Stimulated activated CD4-positive, alpha-beta T cell treated with anti-CD3 and anti-CD28 coated beads, Interleukin-4, amount 100 ng/mL, for 1 hour (primary cell): ENCODE results near the gene PATL1.

Experiments
- DNase-seq: peaks from one replicate; pipeline ENCODE4 v3.0.0-alpha.2; 2020

Gene PATL1

DNA sequence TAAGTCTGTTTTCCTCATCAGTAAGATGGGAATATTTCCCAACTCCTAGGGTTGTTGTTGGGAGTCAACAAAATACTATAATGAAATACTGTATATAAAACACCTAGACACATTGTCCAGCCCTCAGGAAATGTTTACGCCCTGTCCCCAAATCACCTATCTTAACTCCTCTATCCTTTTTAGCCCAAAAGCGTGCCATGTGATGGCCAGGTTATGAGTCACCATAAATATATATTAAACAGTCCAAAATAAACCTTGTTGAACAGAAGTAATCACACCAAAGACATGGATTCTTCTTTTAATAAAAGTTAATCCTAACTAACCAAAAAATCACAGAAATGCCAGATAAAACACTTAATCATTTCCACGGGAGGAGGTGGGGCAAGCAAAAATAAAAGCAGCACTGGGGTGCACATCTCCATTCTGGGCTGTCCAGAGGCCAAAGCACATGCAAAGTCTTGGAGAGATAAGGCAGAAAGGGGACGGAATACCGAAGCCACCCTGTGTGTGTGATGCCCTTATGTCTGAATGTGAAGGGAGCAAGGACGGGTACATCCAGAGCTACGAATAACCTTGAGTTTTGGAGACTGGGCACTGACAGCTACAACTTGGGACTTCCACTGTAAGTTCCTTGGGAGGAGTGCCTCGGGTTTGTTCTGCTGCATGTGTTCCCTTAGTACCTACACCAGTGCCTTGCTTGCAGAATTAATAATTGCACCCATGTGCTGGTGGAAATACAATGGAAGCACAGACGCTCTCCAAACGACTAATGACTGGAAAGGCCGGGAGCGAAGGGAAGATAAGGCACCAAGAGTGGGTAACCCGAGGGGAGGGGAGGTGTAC is 54.3 kb downstream of the PATL1 start:
- DNase-seq: no peak

DNA sequence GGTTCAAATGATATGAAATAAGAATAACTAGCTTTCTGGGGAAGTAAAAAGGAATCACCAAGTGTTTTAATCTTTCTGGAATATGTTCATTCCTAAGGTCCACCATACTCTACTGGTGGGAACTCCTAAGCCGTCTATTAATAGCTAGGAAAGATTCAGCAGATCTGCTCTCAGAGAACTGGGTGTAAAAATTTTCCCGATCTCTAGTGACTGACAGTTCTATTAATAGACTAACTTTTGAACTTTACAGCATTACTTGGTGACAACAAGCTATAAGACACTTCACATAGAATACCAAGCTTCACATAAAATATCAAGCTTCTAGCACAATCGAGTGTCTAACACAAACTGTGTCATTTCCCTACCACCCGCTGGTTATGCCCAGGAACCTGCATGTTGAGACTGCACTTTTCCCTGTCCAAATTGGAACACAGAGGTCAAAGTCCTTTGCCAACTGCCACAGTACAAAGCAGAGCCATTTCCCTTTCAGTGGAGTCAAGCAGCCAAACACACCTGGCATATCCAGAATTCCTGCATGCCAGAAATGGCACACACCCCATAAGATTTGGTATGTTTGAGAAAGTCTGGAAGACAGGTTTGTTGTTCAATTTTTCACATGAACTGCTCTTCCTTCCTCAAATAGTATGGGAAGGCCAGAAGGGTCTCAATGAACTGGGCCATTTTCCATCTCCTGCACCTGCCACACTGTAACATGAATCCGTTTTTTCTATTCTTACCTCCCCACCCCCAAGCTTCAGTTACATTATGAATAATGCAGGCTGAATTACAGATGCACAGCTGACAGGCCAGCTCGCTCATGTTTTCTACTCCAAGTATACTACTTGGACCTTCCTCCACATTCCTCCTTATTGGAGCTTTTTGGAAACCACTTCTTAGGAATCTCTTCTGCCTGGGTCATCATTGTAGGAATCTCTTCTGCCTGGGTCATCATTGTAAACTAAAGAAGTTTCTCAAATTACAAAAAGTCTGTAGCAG is 57.0 kb downstream of the PATL1 start:
- DNase-seq: no peak

DNA sequence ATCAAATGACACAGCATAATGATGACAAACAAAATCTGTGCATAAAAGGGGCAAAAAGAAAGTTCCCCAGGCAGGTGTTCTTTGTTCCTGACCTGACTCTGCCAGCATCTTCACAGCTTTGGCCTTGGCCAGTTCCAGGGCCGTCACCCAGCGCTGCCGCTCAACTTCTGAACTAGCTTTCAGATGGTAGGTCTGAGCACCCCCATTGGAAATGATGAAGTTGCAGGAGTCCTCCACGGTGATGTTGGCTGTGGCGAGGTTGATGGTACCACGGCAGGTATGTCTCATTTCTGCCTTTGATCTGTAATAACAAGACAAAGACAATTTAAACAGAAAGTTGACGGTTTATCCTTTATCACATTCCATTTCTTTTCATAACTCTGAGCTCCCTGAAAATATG is 58.5 kb downstream of the PATL1 start:
- no peak for DNase-seq

DNA sequence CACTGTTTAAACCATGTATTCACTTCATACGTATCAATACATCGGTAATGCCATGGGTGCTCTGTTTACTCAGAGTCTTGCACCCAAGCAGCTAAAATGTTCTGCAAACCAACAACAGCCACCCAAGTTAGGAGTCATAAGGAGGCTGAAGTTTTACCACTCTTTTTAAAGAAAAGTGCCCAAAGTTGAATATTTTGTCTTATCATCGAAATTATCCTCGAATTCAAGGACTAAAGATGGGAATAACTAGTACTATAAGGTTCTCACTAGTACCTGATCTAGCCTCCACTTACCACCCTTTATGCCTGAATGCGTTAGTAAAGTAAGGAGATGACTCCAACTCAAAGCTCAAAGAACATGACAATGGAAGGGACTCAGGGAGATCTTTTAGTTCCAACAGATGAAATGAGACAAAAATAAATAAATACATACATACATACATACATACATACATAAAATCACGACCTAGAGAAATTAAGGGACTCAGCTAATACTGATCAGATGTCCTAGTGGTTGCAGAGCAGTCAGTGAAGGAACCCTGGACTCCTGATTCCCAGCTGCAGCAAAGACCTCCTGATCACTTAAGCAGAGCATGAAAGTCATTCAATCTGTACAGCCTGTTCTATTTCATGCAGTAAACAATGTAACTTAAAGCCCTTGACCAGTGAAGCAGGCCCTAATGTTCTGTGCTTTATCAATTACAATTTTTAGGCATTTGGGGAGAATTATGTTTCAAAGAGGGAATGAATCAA is 61.0 kb downstream of the PATL1 start:
- no peak for DNase-seq

DNA sequence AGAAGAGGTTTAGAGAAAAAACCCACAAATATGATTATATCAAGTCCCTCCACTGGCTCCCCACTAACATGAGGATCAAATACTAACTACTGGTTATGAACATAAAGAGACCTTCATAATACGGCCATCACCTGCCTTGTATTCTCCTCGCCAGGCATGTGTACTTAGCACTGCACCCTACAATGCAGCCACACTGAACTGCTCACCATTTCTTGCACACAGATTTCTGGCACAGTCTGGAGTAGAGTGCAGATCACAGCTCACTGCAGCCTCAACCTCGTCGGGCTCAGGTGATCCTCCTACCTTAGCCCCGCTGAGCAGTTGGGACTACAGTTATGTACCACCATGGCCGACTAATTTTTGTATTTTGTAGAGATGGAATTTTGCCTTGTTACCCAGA is 66.4 kb downstream of the PATL1 start:
- no peak for DNase-seq

DNA sequence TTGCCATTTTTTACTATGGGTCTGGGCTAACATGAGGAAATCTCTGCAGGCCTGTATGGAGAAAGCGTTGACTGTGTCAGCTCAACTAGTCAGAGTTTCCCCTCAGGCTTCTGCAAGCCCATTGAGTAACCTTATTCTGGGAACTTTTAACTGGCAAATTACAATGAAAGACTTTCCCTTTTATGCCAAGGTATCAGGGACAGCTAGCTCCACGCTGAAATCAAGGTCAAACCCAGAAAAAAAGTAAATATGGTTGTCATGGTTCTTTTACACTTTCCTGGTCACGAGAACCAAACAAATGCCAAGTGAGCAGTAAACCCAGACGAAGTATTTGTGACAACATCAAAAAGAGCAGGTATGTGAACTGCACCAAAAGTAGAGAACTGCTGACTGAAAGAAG is 67.0 kb downstream of the PATL1 start:
- DNase-seq: no peak

DNA sequence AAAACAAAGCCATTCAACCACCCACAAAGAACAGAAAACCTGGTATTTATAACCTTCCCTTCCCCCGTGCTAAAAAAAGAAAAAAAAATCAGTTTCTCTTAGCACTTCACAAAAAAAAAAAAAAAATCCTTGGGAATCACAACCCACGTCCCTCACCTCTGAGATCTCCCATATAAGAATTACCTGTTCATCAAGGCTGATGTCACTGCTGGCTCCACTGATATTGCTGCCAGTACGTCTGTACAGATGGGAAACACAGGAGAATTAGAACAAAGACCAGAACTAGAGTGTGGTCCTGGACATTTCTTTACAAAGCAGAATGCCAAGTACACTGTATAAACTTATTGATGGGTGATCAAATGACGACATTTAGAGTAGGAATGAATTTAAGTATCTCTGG is 68.2 kb downstream of the PATL1 start:
- DNase-seq: no peak

DNA sequence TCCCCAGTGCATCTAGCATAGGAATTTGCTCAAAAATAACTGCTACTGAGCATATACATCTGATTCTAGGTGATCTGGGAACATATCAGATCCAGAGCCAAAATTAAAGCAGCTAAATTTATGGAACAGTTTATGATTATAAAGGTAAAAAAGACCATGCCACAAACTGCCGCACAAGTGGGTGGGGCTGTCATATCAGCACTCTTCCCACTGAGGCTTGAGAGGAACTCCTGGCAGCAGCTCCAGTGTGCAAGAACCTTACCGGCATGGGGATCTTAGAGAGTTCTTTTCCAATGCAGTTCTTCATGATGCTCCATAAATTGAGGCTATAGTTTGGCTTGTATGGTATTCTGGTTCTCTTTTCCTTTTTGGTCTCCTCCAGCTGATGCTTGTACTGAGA is 68.6 kb downstream of the PATL1 start:
- DNase-seq: no peak

DNA sequence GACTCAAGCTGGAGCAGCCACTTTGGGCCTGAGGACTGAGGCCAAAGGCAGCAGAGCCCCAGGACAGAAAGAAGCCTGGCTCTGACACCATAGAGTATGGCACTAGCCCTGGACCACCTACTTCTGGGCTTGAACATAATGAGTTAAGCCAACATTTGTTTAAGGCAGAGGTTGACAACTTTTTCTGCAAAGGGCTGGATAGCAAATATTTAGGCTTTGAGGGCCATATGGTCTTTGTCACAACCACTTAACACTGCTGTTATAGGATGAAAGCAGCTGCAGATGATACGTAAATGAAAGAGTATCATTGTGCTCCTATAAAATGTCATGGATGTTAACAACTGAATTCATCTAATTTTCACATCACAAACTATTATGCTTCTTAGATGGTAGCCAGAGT is 69.9 kb downstream of the PATL1 start:
- no peak for DNase-seq
